ENCODE measurements around the gene BRF1.

BRF1 gene

GRCh38 chr14:105173901-105174894 lies 126.6 kb downstream of the BRF1 start:
- DNase-seq (ENCODE audit: low spot score) = no peak

DNA sequence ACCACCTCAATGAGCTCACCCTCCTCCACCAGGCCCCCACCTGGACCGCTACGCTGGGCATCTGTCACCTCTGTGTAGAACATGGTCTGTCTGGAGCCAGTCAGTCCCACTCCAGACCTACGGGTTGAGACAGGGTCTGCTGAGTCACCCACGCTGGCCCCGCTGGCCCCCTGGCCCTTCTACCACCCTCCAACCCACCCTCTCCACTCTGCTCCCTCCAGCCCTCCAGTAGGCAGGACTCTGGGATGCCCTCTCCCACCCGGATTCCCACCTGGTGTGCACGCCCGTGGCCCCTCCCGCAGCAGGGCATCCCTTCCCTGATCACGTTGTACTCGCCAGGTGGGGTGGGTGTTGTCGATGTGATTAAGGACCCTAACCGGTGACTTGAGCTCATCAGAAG lies 127.7 kb downstream of the BRF1 start:
- DNase-seq (ENCODE audit: low spot score) = no peak

GRCh38 chr14:105172476-105172875 lies 128.3 kb downstream of the BRF1 start:
- no peak for DNase-seq (ENCODE audit: low spot score)

DNA sequence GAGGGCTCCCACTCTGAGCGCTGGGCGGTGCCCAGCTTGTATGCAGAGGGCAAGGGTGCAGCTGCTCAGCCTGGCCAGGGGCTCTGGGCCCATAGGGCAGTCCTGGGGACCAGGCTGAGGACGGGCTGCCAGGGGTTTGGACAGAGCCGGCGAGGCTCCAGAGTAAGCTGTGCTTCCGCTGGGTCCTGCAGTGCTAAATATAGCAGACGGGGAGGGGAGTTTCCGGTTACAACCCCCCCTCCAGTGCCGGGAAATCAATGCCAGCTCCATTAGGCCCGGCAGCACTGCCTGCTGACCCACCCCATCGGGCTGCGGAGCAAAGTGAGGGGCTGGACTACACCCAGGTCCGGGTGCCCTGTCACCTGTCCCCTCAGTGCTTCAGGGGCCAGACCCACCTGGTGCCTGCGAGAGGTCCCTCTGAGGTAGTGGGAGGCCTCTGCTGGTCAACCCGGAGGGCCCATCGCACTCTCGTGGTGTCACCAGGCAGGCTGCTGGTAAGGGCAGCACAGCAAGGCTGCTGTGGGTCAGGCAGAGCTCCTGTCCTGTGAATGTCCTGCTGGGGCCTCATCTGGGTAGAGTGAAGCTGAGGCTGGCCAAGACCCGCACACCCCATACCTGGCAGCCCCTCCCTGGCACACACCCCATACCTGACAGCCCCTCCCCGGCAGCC lies 129.7 kb downstream of the BRF1 start:
- DNase-seq (ENCODE audit: low spot score) = no peak

- DNase-seq (ENCODE audit: low spot score) = no peak
Observed at GRCh38 chr14:105169776-105170655, 130.8 kb downstream of the BRF1 start.

GRCh38 chr14:105168979-105169507 lies 131.8 kb downstream of the BRF1 start:
- peak; percentile 14 for DNase-seq (ENCODE audit: low spot score)

DNA sequence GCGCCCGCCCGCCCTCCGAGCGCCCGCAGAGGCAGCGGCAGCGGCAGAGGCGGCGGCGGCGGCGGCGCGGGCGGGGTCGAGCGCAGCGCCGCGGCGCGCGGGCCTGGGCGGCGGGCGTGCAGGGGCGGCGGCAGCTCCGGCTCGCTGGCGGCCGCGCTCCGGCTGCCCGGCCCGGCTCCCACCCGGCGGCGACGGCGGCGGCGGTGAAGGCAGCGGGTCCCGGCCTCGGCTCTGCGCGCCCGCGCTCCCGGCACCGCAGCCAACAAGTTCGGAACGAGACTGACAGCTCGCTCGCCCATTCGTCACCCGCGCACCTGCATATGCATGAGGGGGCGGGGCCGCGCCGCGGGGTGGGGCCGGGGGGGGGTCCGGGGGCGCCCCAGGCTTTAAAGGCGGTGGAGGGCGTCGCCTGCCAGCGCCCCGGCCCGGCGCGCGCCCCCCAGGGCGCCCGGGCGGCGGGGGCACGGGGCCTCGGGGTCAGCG lies 132.3 kb downstream of the BRF1 start, which contains the start of gene JAG2:
Gene JAG2 (minus strand): TSS at position 281 of the 483 bp plus-strand sequence. CDS start 356 bp downstream, outside the sequence.
- DNase-seq (ENCODE audit: low spot score) = peak; percentile 61

DNA sequence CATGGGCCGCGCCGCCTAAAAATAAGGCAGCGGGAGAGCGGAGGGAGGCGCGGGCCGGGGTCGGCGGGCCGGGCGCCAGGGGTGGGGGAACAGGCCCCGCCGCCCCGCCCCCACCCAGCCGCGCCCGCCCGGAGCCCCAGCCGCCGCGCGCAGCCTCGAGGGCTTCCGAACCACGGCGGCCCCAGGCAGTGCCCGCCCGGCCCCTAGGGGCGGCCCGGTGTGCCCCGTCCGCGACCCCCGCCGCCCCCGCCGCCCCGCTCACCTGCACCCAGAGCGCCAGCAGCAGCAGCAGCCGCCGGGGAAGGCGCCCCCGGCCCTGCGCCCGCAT lies 132.7 kb downstream of the BRF1 start:
- no peak for DNase-seq (ENCODE audit: low spot score)

DNA sequence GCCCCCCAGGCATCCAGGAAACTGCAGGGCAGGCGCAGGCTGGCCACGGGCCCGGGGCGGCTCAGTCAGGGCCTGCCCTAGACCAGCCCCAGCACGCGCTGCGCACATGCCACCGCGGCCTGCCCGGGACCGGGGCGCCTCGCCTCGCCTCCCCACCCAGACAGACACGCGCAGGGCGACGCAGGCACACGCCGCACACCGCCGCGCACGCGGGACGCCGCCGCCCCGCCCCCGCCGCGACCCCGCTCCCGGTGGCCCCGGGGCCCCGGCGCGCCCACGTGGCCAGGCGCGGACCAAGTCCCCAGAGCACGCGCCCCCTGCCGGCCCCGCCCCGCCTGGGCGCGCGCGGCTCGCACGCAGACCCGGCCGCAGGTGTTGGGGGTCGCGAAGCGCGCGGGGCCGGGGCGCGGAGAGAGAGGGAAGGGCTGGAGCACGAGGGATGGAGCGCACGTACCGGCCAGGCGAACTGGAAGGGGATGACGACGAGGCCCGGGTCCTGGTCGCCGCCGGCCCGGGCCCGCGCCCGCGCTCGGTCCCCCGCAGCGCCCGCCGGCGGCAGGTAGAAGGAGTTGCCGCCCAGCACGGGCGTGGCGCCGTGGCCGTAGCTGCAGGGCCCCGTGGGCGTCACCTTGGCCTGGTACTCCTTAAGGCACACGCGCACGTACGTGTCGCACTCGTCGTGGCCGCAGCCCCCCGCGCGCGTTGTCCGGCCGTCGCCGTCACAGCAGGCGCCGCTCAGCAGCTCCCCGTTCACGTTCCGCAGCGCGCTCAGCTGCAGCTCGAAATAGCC lies 133.3 kb downstream of the BRF1 start:
- peak; percentile 46 for DNase-seq (ENCODE audit: low spot score)

DNA sequence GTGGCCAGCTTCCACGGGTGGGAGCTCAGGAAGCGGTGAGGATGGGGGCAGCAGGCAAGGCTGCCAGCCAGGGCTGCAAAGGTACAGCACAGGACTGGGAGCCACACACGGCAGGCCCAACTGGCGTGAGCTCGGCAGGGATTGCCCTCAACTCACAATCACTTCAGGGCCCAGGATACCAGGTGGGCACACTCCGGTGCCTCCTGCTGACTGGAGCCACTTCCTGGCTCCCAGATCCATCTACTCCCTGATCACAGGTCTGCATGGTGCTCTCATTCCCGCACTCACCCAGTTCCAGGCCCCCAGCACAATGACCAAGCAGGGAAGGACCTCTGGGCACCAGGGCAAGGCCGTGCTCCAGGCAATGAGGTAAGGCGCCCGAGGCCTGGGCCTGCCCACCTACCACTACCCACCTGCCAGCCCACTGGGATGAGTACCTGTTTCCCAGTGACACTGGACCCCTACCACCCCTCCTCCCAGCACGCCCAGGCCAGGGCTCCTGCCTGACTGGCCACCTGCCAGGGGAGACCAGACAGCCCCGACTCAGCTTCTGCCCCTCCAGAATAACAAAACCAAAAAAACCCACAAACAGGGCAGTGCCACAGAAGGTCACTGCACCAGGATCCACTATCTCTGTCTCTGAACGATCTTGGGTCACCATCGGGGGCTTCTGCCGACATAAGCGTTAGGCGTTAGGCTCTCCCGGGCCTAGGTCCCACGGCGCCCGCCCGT lies 134.1 kb downstream of the BRF1 start:
- no peak for DNase-seq (ENCODE audit: low spot score)

DNA sequence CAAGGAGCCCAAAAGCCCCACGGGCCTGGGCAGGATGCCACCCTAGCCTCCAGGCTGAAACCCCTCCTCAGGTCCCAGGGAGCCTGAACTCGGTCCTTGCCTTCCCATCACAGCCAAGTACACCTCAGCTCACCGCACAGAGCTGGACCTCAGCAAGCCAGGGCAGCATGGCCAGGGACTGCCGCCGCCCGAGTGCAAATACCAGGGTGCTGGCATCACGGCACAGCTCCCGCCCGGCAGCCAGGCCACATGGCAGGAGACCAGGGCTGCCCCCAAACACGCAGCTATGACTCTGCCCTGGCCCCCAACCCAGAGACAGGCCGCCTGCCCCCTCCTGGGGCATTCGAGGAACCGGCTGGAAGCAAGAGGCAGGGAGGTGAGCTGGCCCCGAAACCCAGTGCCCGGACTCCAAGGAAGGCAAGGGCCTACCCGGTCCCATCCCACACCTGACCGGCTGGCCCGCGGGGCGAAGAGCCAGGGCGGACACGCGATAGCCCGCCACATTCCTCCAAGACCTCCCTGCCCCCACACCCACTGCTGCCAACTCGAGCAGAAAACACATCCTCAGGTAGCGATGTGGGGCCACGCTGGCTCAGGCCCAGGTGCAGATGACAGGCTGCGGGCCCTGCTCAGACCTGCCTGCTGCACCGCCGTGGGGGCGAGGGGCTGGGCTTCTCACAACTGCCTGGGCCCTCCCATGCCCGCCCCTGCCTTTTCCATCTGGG lies 134.9 kb downstream of the BRF1 start:
- DNase-seq (ENCODE audit: low spot score) = peak; percentile 12

DNA sequence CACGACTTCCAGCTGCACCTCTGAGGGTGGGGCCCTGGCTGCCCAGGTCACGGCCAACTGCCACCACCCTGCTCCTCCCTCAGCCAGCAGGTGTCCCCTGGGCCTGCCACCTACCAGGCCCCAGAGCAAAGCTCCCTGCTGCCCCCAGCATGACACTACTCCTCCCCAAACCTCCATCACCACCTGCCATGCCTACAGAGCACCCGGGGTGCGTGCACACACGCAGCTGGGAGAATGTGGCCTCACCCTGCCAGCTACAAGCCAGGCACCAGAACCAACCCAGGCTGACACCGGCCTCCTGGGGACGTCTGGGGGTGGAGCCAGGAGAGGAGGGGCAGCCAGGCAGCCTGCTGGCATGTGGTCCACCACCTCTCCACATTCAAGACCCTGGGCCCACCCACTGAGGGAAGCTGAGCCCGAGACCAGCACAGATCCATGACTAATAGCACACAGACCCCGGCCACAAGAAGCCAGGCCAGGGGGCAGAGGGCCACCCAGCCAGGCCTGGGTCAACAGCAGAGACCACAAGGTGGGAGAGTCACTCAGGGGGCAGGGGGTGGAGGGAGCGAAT lies 135.6 kb downstream of the BRF1 start:
- DNase-seq (ENCODE audit: low spot score) = no peak

DNA sequence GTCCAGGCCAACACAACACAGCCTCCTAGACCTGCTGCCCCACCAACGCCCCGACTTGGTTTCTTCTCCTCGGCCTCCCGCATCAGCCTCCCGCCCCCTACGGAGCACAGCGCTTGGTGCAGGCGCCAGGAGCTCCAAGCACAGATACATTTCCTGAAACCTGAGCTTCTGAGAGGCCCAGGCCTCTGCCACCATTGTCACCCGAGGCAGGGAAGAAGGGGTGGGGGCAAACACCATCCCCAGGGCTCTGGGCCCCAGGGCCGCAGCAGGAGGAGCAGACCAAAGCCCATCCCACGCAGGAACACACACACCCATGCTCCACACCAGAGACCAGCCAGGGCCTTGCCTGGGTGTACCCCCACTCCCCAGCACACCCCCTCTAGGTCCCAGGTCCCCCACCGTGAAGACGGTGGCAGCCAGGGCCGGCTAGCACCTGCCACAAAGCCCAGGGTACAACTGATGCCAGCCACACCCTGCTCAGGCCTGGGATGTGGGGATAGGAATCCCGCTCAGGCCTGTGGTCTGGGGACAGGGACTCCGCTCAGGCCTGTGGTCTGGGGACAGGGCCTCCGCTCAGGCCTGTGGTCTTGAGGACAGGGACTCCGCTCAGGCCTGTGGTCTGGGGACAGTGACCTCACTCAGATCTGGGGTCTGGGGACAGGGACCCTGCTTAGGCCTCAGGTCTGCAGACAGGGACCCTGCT lies 137.6 kb downstream of the BRF1 start:
- DNase-seq (ENCODE audit: low spot score) = no peak

GRCh38 chr14:105162669-105162979 lies 138.2 kb downstream of the BRF1 start:
- no peak for DNase-seq (ENCODE audit: low spot score)

GRCh38 chr14:105161964-105162668 lies 138.7 kb downstream of the BRF1 start:
- peak; percentile 13 for DNase-seq (ENCODE audit: low spot score)

GRCh38 chr14:105161309-105161708 lies 139.5 kb downstream of the BRF1 start:
- DNase-seq (ENCODE audit: low spot score) = no peak

- DNase-seq (ENCODE audit: low spot score) = no peak
Observed at GRCh38 chr14:105160776-105161175, 140.0 kb downstream of the BRF1 start.

DNA sequence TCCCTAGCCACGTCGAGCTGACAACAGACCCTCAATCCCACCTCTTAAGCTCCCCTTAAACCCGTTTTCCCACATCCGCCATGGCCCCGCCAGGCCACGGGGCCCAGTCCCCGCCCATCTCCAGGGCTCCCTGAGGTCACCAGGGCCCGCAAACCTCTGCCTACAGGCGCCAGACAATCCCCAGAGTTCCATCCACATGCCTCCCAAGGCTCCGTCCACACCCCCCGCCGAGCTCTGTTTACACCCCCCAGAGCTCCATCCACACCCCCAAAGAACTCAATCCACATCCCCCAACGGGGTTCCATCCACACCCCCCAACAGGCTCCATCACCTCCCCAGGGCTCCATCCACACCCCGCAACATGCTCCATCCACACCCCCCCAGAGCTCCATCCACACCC lies 141.5 kb downstream of the BRF1 start:
- DNase-seq (ENCODE audit: low spot score) = no peak
